ENCODE data around the gene MYO3B. TPM values are rescaled to one million over a fixed set of nuclear protein-coding genes. Genes with fewer than 3 reads are reported as not detected.

The MYO3B gene
- total and polyA plus RNA-seq, 2 of the 8 experiments (the other 6 are each of a cell fraction or from before 2014, with no cell fraction given): 0.17 to 0.19 TPM

GRCh38 chr2:170241756-170242155 is 63.8 kb downstream of the MYO3B start:
- Histone ChIP-seq H4K91ac (replicated peaks; ENCODE audit: insufficient read length, low read length) (no peak overlapping the region), H2BK15ac (ENCODE audit: low read length) (no peak overlapping the region), H2AFZ (ENCODE audit: low read length) (no peak overlapping the region), H2BK12ac (ENCODE audit: low read depth, low read length) (no peak overlapping the region), H3K4ac (replicated peaks; ENCODE audit: insufficient read length, low read depth, low read length) (no peak overlapping the region), H3K27me3 (replicated peaks in 1 of 4; ENCODE audit: control insufficient read depth in 3 of 4, extremely low read depth in 1 of 4, insufficient read depth in 3 of 4, low read length in 3 of 4) (no peaks in the 10 kb centered on the region), H3K14ac (ENCODE audit: insufficient read length) (no peak overlapping the region), H2BK5ac (ENCODE audit: low read depth, low read length) (no peak overlapping the region), H3K9ac (replicated peaks in 1 of 4; ENCODE audit: extremely low read depth in 1 of 4, low read depth in 3 of 4, low read length in 3 of 4) (no peak overlapping the region), H4K8ac (ENCODE audit: extremely low read depth, insufficient read depth, low read length) (no peak overlapping the region), H3K9me3 (ENCODE audit: insufficient read depth in 2 of 2, low read depth in 1 of 2, low read length in 1 of 2) (no peaks in the 10 kb centered on the region), H3K4me3 (ENCODE audit: extremely low read depth in 1 of 4, insufficient read depth in 2 of 4, low read depth in 3 of 4, low read length in 4 of 4) (no peak overlapping the region), H3K23ac (ENCODE audit: insufficient read length) (no peak overlapping the region), H3K4me1 (replicated peaks in 1 of 4; ENCODE audit: control insufficient read depth in 3 of 4, insufficient read depth in 4 of 4, low read length in 3 of 4) (peaks cover 0 to 2% (median 0%) of the 10 kb centered on the region in 4 experiments; a peak in 1 of 7 replicates), H3K23me2 (ENCODE audit: low read depth, low read length) (no peaks in the 10 kb centered on the region; the same call in 1 of the 2 replicates), H4K20me1 (replicated peaks in 1 of 2; ENCODE audit: control insufficient read depth in 1 of 2, insufficient read depth in 2 of 2, low read length in 2 of 2) (no peaks in the 10 kb centered on the region), H3K56ac (replicated peaks; ENCODE audit: insufficient read length, low read depth, low read length) (no peak overlapping the region), H3K18ac (ENCODE audit: extremely low read depth, low read length) (no peak overlapping the region), H2BK120ac (replicated peaks; ENCODE audit: low read depth, low read length) (no peak overlapping the region), H2AK5ac (ENCODE audit: low read depth, low read length) (no peak overlapping the region), H3K79me1 (ENCODE audit: low read depth, low read length) (no peaks in the 10 kb centered on the region), H3K4me2 (ENCODE audit: insufficient read depth in 1 of 2, low read depth in 2 of 2, low read length in 2 of 2) (no peak overlapping the region), H3K27ac (ENCODE audit: low read depth, low read length) (no peak overlapping the region), H2BK20ac (ENCODE audit: low read length) (no peak overlapping the region), H3K79me2 (ENCODE audit: control insufficient read depth in 1 of 2, insufficient read depth in 2 of 2, low read length in 2 of 2) (no peaks in the 10 kb centered on the region), H4K5ac (ENCODE audit: insufficient read length, low read depth, low read length) (no peak overlapping the region), H3K36me3 (ENCODE audit: control insufficient read depth in 2 of 4, insufficient read depth in 4 of 4, low read length in 3 of 4) (no peaks in the 10 kb centered on the region)
- TF ChIP-seq RXRA (IDR thresholded peaks at IDR 0.05; ENCODE audit: insufficient read depth, low read depth, low read length): no peak
- TF ChIP-seq EGR1 (IDR thresholded peaks at IDR 0.05; ENCODE audit: borderline replicate concordance, low read depth, low read length): no peak
- TF ChIP-seq RAD21 (IDR thresholded peaks at IDR 0.05 in 1 of 2, conservative IDR thresholded peaks at IDR 0.05 in 1 of 2; ENCODE audit: low read depth in 2 of 2, low read length in 2 of 2): no peak
- ChIA-PET CTCF (ENCODE audit: partially characterized antibody) (interaction anchor here (0.6 to 1.6 kb wide), 9 partner anchors 8 to 571 kb away, joined by 3 to 4 read pairs (median 3); no protein-coding TSS in a partner anchor), POLR2A (ENCODE audit: partially characterized antibody) (interaction anchor here (0.7 kb wide), 1 partner anchor 531 kb away, joined by 3 read pairs; no protein-coding TSS in a partner anchor)
- DNase-seq (ENCODE audit: low read depth in 1 of 2, low spot score in 2 of 2) (no peak), FAIRE-seq (no peak)
- WGBS, 2 experiments (ENCODE audit: extremely low coverage in 1 of 2, insufficient coverage in 1 of 2, insufficient read length in 1 of 2, insufficient replicate concordance in 2 of 2, low coverage in 1 of 2, low lambda C conversion rate in 2 of 2, missing lambda C conversion rate in 1 of 2): 82% methylated on average over 2 of the region's 2 CpGs; no CpG with 5 or more reads in 1 of the 2 experiments
